GM12872 (cell line): ENCODE measurements around the gene ZBTB33.

Source experiments
- TF ChIP-seq, protein P1 (sequence below): IDR thresholded peaks from 3 replicates; pipeline ENCODE4 v1.5.1; 2011; ENCODE audit warnings: low read depth, mild to moderate bottlenecking, low read length, moderate library complexity; ENCODE audit not compliant: insufficient read depth

ZBTB33 gene

DNA sequence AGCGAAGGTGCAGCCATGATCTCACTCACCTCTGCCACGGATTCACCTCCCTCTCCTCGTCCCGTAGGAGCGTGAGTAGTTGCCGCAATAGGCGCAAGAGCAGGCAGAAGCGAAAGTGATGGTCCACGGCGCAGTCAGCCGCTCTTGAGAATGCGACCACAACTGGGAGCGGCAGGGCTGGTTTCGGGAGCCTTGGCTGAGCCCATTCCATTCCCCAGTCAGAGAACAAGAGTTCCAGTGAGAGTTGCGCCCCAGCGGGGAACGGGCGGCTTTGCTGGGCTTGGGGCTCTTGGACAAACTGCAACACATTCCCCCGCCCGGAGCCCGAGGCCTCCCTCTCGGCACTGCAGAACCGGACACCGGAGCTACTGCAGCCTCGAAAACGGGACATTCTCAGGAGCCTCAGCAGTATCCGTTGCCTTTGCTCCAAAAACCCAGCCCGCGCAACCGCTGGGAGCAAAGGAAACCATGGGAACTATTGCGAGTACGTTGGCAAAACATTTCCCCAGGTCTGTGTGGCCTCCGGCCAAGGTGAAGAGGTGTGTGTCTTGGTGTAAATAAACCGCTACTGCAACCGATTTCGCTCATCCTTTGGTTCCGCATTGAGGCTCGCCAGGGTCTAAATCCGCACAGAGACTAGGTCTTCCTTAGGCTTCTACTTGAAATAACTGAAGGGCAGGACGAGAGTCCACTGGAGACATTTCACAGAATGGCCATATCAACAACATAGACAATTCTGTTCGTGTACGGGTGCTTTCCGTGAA, 5.7 kb upstream of the ZBTB33 start:
- TF ChIP-seq, protein P1, sequence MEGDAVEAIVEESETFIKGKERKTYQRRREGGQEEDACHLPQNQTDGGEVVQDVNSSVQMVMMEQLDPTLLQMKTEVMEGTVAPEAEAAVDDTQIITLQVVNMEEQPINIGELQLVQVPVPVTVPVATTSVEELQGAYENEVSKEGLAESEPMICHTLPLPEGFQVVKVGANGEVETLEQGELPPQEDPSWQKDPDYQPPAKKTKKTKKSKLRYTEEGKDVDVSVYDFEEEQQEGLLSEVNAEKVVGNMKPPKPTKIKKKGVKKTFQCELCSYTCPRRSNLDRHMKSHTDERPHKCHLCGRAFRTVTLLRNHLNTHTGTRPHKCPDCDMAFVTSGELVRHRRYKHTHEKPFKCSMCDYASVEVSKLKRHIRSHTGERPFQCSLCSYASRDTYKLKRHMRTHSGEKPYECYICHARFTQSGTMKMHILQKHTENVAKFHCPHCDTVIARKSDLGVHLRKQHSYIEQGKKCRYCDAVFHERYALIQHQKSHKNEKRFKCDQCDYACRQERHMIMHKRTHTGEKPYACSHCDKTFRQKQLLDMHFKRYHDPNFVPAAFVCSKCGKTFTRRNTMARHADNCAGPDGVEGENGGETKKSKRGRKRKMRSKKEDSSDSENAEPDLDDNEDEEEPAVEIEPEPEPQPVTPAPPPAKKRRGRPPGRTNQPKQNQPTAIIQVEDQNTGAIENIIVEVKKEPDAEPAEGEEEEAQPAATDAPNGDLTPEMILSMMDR = no peak

DNA sequence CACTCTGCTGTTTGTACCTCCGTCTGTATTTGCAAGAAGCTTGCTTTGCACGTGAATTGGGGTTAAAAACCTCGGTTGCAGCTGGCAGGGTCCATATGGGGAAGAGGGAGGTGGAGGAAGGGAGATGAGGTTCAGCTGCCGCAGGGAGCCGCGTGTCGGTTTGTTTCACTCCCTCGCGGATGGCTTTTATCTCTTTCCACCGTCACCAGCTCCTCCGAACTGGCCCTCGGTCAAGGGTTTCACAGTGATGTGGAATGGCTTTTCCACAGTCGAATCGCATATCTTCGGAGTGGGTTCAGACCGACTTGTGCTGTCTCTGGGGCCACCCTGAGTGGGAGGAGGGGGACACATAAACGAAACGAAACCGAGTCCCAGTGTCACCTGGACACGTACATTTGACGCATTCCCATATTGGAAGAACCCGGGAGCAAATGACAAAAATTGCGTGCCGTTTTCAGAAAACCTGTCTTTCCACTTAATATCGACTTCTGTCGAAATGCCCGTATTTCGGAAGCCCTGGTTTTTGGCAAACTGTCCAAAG, 929 bp downstream of the ZBTB33 start:
- TF ChIP-seq, protein P1 = no peak

DNA sequence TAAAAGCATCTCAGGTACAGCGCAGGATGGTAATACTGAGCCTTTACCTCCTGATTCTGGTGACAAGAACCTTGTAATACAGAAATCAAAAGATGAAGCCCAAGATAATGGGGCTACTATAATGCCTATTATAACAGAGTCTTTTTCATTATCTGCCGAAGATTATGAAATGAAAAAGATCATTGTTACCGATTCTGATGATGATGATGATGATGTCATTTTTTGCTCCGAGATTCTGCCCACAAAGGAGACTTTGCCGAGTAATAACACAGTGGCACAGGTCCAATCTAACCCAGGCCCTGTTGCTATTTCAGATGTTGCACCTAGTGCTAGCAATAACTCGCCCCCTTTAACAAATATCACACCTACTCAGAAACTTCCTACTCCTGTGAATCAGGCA, 3.2 kb downstream of the ZBTB33 start:
- TF ChIP-seq, protein P1 = no peak

DNA sequence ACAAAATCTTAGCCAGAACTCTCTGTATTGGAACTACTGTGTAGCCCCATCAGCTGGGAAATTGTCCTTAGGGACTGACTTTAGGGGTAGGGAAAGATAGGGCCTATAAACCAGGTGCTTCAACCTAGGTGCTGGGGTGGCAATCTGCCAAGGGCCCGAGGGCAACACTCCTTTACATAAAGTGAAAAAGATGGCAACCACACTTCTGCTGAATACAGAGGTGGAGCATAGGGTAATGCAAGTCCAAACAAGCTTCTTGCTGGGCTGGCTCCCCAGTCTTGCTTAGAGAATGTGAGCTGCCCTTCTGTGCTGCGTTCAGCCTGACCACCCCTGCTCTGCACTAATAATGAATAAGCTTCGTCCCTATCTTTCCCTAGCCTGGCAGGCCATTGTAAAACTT, 9.8 kb downstream of the ZBTB33 start:
- TF ChIP-seq, protein P1 = no peak

DNA sequence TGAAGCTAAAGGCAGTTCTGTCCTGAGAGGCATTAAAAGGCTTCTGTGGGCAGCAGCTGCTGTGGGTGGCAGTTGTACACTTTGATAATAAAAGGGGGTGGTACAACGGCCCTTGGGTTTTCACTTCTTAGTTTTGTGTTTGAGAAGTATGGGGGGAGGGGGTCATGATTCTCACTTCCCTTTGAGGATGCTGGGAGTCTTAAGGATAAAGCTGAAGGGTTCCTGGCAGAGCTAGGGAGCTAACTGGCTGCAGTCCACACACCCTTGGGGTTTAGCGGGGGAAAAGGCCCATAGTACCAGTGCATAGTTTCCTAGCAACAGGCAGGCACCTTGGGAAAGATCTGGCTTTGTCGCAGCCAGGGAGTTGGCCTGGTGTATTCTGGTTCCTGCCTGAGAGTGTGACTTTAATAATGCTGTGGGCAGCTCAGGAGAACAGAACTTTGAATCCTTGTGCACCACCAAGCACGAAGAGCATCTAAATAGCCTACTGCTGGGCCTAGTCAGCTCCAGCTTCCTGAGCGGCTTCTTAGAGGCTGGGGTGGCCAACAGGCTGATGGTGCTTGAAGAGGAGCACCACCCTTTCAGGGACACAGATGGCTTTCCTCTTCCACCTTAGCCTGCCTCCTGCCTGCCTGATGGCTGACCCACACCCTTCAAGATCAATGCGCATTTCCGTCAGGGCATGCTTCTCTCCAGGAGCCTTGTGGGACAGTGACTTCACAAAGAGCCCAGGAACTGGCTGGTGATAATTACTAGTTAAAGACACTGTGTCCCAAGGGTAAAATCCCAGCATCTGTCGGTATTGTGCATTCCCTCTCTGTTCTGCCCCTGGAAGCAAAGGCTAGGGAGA, 12.5 kb downstream of the ZBTB33 start:
- TF ChIP-seq, protein P1 = no peak

DNA sequence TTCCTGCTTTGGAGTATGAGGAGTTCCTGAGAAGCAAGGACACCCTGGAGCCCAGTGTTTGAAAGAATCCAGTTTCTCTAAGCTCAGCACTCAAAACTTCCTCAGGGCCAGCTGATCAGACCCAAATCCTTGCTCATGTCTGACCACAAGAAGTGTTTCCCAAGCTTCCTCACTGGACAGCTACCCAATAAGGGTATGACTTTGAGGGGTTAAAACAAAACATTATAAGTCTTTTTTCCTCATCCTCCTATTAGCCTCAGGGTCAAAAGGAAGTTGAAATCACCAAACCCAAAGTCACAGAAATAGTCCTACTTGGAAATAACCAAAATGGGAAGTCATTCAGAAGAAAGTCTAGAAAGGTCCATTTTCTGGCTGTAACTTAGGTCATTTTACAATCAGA, 13.7 kb downstream of the ZBTB33 start:
- TF ChIP-seq, protein P1 = no peak

DNA sequence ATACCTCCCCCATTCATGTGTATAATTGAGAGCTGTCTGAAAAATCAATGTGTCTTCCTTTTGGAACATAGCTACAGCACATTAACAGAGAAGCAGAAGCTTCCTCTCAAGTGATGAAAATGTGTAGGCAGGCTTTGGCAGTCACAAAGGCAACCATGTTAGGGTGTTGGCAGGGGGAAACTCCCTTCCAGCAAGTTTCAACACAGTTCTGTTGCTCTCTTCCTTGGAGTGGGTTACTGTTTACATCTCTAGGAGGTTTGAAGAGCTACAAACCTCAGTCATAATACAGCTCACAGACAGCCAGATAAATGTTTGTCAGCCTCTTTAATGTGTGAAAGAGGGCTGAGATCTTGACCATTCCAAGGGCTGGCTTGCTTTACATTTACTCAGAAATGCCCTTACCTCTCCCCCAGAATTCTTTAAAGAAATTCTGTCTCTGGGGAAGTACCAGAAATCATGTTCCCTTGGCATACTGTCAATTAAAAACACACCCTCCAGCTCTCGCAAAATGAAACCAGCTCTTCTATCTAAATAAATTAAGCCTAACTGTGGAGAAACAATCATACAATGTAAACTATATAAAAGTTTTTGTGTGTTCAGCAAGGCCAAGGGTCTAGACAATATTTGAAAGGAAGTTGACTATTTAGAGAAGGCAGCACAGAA, 18.9 kb downstream of the ZBTB33 start:
- TF ChIP-seq, protein P1 = no peak
